T-helper 1 cell treated with Interleukin-12 subunit alpha and Interleukin-12 subunit beta and Interleukin-4 antibody, amounts not matched to agents 30 μg/mL and 1 μg/mL, for 36 hours (primary cell): ENCODE results near the gene CHST1.

Source experiments
- H3K27ac Mint-ChIP-seq: one replicate; pipeline ENCODE4 v1.8.0; 2021; ENCODE audit warnings: mild to moderate bottlenecking, mixed read lengths
- H3K27me3 Mint-ChIP-seq: one replicate; pipeline ENCODE4 v1.8.0; 2021; ENCODE audit warnings: low read depth, mixed read lengths
- H3K36me3 Mint-ChIP-seq: one replicate; pipeline ENCODE4 v1.8.0; 2021; ENCODE audit warnings: low read depth, mixed read lengths
- H3K4me1 Mint-ChIP-seq: one replicate; pipeline ENCODE4 v1.8.0; 2021; ENCODE audit warnings: low read depth, mixed read lengths
- H3K4me3 Mint-ChIP-seq: one replicate; pipeline ENCODE4 v1.8.0; 2021; ENCODE audit warnings: mild to moderate bottlenecking, moderate library complexity, mixed read lengths
- H3K9me3 Mint-ChIP-seq: one replicate; pipeline ENCODE4 v1.8.0; 2021; ENCODE audit warnings: mixed read lengths

CHST1 gene

GRCh38 chr11:45658292-45658991 lies 7.0 kb downstream of the CHST1 start:
- Mint-ChIP-seq H3K27ac (no peak overlapping the region), H3K4me3 (no peak overlapping the region), H3K4me1 (peaks cover 6% of the 10 kb centered on the region), H3K27me3 (peaks cover 25% of the 10 kb centered on the region), H3K9me3 (no peaks in the 10 kb centered on the region), H3K36me3 (no peaks in the 10 kb centered on the region)

DNA sequence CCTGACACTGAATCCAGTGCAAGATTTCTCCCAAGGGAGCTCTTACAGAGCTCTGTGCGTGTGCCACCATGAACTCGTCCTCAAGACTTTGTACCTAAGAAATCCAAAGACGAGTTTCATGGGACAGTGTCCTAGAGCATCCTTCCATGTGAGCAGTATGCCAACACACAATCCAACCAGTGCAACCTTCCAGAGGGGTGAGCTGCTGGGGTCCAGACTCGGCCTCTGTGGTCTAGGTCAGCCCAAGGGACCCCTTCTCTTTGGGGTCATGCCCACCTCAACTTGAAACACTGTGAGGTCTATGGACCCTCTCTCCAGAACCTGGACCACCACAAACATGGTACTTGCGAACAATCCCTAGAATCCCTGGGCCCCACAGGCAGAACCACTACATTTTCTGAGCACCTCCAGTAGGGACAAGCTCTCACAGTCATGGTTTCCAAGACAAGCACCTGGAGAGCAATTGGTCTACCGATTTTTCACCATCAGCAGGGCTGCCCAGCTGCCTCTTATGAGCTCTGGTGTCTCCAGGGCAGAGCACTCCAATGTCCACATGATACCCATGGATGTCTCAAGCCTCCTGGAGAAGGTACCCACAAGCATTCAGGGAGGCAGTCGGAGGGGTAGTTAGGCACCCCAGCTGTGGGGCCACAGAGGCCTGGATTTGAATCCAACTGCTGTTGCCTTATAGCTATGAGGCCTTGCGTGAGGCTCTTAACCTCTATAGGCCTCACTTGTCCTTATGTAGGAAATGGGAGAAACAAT lies 7.7 kb downstream of the CHST1 start:
- H3K9me3 Mint-ChIP-seq = no peaks in the 10 kb centered on the region

GRCh38 chr11:45655831-45656230 lies 9.6 kb downstream of the CHST1 start:
- no peak overlapping the region for H3K27ac Mint-ChIP-seq
- peaks cover 4% of the 10 kb centered on the region for H3K4me1 Mint-ChIP-seq
- no peaks in the 10 kb centered on the region for H3K9me3 Mint-ChIP-seq
- H3K36me3 Mint-ChIP-seq = no peaks in the 10 kb centered on the region
- no peak overlapping the region for H3K4me3 Mint-ChIP-seq
- peaks cover 4% of the 10 kb centered on the region for H3K27me3 Mint-ChIP-seq

More for the DNA sequence above, 7.7 kb downstream of the CHST1 start:
- peaks cover 17% of the 10 kb centered on the region for H3K27me3 Mint-ChIP-seq
- H3K27ac Mint-ChIP-seq = no peak overlapping the region
- H3K4me1 Mint-ChIP-seq = peaks cover 4% of the 10 kb centered on the region
- H3K4me3 Mint-ChIP-seq = no peak overlapping the region
- H3K36me3 Mint-ChIP-seq = no peaks in the 10 kb centered on the region

DNA sequence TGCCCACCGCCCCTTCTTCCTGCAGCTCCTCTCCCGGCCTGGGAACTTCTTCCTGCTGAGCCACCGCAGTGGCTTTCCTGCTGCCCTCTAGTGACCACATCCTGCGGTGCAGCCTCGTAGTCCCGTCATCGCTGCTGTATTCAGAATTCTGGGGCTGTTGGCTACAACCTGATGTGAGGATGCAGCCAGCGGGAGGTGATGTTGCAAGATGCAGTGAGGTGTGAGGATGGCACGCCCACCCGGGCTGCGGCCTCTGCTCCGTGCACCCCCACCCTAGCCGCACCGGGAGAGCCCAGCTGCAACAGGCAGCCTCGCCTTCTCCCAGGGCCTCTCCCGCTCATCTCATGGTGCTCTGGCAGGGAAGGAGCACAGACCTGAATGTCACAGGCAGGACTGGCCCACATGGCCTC lies 10.1 kb downstream of the CHST1 start:
- Mint-ChIP-seq H3K27ac (no peak overlapping the region), H3K4me1 (peaks cover 4% of the 10 kb centered on the region), H3K36me3 (no peaks in the 10 kb centered on the region), H3K4me3 (no peak overlapping the region), H3K27me3 (no peaks in the 10 kb centered on the region), H3K9me3 (no peaks in the 10 kb centered on the region)

DNA sequence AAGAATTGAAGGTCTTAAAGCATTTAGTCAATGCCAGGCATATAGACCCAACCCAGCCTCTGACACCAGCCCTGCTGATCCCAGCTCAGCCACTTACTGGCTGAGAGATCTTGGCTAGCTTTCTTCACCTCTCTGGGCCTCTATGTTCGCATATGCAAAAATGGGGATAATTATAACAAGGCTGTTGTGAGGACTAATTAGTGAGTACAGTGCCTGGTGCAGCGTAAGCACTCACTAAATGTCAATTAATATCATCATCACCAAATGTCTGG lies 10.5 kb downstream of the CHST1 start:
- Mint-ChIP-seq H3K27me3 (no peaks in the 10 kb centered on the region), H3K4me1 (peaks cover 4% of the 10 kb centered on the region), H3K36me3 (no peaks in the 10 kb centered on the region), H3K4me3 (no peak overlapping the region), H3K9me3 (no peaks in the 10 kb centered on the region), H3K27ac (no peak overlapping the region)

DNA sequence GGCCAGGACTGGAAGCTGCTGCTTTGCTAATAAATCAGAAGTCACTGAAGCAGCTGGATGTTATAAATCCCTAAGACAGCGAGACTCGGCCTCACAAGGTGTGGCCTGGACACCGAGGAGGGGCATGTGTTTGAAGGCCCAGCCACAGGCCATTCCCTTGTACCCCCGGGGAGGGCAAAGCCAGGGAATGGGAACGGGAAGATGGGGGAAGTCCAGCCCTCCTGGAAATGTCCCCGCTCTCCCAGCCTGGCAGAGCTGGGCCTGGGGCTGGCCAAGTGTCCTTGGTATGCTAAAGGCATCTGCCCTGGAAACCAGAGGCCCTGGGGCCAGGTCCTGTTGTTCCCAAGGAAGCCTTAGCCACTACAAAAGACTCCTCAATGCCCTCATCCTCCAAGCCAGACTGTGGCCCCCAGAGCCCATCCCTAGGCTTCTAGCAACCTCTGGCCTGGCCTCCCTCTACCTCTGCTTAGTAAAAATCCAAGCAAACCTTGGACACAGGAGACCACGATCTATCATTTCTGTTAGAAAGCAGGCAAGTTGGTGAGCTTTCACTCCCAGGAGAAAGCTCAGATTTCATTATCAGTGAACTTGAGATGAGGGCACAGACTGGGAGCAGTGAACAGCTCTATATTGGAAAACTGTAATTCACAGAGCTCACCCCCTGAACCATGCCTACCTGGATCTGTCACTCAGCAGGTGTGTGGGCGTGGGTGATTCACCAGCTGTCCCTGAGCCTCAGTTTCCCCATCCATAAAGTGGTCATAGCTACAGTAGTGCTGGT lies 11.0 kb downstream of the CHST1 start:
- no peaks in the 10 kb centered on the region for H3K36me3 Mint-ChIP-seq
- peaks cover 4% of the 10 kb centered on the region for H3K4me1 Mint-ChIP-seq
- no peaks in the 10 kb centered on the region for H3K9me3 Mint-ChIP-seq
- no peak overlapping the region for H3K27ac Mint-ChIP-seq
- H3K4me3 Mint-ChIP-seq = no peak overlapping the region
- H3K27me3 Mint-ChIP-seq = no peaks in the 10 kb centered on the region

- Mint-ChIP-seq H3K4me1 (peaks cover 6% of the 10 kb centered on the region), H3K27ac (no peak overlapping the region), H3K36me3 (no peaks in the 10 kb centered on the region), H3K27me3 (no peaks in the 10 kb centered on the region), H3K4me3 (no peak overlapping the region), H3K9me3 (no peaks in the 10 kb centered on the region)
These were observed 12.1 kb downstream of the CHST1 start for GRCh38 chr11:45653277-45653676.

GRCh38 chr11:45652781-45653180 lies 12.6 kb downstream of the CHST1 start:
- H3K4me1 Mint-ChIP-seq = peaks cover 6% of the 10 kb centered on the region
- H3K4me3 Mint-ChIP-seq = no peak overlapping the region
- no peaks in the 10 kb centered on the region for H3K9me3 Mint-ChIP-seq
- no peak overlapping the region for H3K27ac Mint-ChIP-seq
- H3K27me3 Mint-ChIP-seq = no peaks in the 10 kb centered on the region
- no peaks in the 10 kb centered on the region for H3K36me3 Mint-ChIP-seq

GRCh38 chr11:45651841-45652749 lies 13.3 kb downstream of the CHST1 start:
- H3K4me1 Mint-ChIP-seq = peaks cover 6% of the 10 kb centered on the region
- no peaks in the 10 kb centered on the region for H3K9me3 Mint-ChIP-seq
- H3K27ac Mint-ChIP-seq = no peak overlapping the region
- no peaks in the 10 kb centered on the region for H3K27me3 Mint-ChIP-seq
- no peak overlapping the region for H3K4me3 Mint-ChIP-seq
- H3K36me3 Mint-ChIP-seq = no peaks in the 10 kb centered on the region

DNA sequence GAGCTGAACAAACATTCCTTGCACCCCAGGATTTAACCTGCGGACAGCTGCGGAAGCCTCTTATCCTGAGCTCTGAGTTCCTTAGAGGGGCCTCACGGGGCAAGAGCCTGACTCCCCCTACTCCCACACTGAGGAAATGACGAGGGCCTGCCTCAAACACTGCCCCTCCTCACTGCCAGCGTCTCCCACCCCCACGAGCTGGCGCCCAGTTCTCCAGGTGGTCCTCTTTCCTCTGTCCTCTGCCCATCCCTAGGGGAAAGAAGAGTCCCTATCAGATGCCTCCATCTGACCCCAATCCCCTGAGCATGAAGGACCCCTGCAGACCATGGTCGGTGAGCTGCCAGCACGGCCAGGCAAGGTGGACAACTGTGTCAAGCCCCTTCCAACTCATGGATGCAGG lies 14.3 kb downstream of the CHST1 start:
- Mint-ChIP-seq H3K4me1 (peaks cover 8% of the 10 kb centered on the region), H3K36me3 (no peaks in the 10 kb centered on the region), H3K27me3 (no peaks in the 10 kb centered on the region), H3K4me3 (no peak overlapping the region), H3K27ac (no peak overlapping the region), H3K9me3 (no peaks in the 10 kb centered on the region)

GRCh38 chr11:45650166-45651095 lies 15.0 kb downstream of the CHST1 start:
- no peak overlapping the region for H3K4me3 Mint-ChIP-seq
- H3K27me3 Mint-ChIP-seq = no peaks in the 10 kb centered on the region
- no peaks in the 10 kb centered on the region for H3K9me3 Mint-ChIP-seq
- H3K36me3 Mint-ChIP-seq = no peaks in the 10 kb centered on the region
- no peak overlapping the region for H3K27ac Mint-ChIP-seq
- H3K4me1 Mint-ChIP-seq = peaks cover 8% of the 10 kb centered on the region

DNA sequence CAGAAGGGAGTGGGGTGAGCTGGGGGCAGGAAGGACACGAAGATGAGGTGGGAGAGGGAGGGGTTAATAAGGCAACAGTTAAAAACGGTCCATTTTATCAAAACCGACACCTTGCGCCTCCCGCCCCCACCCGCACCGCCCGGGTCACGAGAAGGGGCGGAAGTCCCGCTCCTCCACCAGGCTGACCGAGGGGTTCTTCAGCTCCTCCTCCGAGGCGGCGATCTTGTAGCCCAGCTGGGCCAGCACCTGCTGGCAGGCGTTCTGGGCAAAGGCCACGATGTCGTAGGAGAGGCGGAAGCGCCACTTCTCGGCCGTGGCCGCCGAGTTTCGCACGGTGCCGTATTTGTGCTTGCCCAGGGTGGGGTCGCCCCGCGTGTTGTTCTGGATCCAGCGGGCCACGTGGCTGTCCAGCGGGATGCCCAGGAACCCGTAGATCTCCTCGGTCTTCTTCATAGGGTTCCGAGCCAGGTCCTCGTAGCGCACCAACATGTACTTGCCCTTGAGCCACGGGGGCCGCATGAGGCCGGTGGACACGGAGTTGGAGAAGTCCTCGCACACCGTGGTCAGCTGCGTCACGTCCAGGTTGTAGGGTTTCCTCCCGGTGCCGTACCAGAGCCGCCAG lies 15.8 kb downstream of the CHST1 start:
- Mint-ChIP-seq H3K27me3 (no peaks in the 10 kb centered on the region), H3K9me3 (no peaks in the 10 kb centered on the region), H3K4me1 (peaks cover 4% of the 10 kb centered on the region), H3K4me3 (no peak overlapping the region), H3K36me3 (no peaks in the 10 kb centered on the region), H3K27ac (no peak overlapping the region)

GRCh38 chr11:45648931-45649330 lies 16.5 kb downstream of the CHST1 start:
- Mint-ChIP-seq H3K4me3 (no peak overlapping the region), H3K9me3 (no peaks in the 10 kb centered on the region), H3K27ac (no peak overlapping the region), H3K27me3 (no peaks in the 10 kb centered on the region), H3K4me1 (peaks cover 4% of the 10 kb centered on the region), H3K36me3 (no peaks in the 10 kb centered on the region)
